K562 (cell line): Measurements from ENCODE around the gene FAT2. TPM values are rescaled to one million over a fixed set of nuclear protein-coding genes. Genes with fewer than 3 reads are reported as not detected.

Experiments
- ATAC-seq: fragments of 200-7000 bp; cut with Tn5 transposase; 3 replicates; pipeline ENCODE4 v1.9.1; 2020; ENCODE audit warnings: moderate library complexity
- BruUV-seq: library from RNA; stranded (reverse); fragments of 400-500 nt; replicated peaks from 2 replicates; lab custom pipeline; 2021; lab: Mats Ljungman, UMichigan
- CTCF ChIA-PET: fragments of 300-600 bp; formaldehyde crosslinking; extraction: SDS; loops from one replicate; lab custom pipeline; 2021; ENCODE audit warnings: low intra/inter-chr PET ratio; lab: Yijun Ruan, JAX
- POLR2A ChIA-PET: fragments of 300-600, 350-650 bp; sonication (Branson Sonifier 250); formaldehyde crosslinking; extraction: SDS; loops from one replicate; lab custom pipeline; 2021; ENCODE audit warnings: antibody characterized with exemption, inconsistent platforms; lab: Yijun Ruan, JAX
- DNase-seq, 4 experiments: peaks; one replicate each; pipeline versions ENCODE4 v3.0.0 to v3.0.0-alpha.2; 2011 to 2018; ENCODE audit warnings: low spot score in 3 of 4, mixed read lengths in 3 of 4; ENCODE audit errors: extremely low read depth in 1 of 4
- FAIRE-seq: peaks from 2 replicates; lab custom pipeline; 2011; peaks lifted over from hg19 to GRCh38; lab: Jason Lieb, UNC
- H2AFZ ChIP-seq: 2 replicates; pipeline ENCODE4 v1.6.0; 2011; ENCODE audit warnings: low read depth, low read length, control low read depth, inconsistent platforms
- H3K27ac ChIP-seq: fragments of 200-600 bp; 3 replicates; pipeline ENCODE4 v1.8.0; 2011; ENCODE audit warnings: low read depth, mild to moderate bottlenecking, control low read depth, inconsistent platforms, low read length, moderate library complexity, mixed read lengths; ENCODE audit errors: extremely low read depth
- H3K27me3 ChIP-seq, 2 experiments: fragments of 300-600 bp in 1 of 2; 2 replicates in 1 of 2; 3 replicates in 1 of 2; pipeline versions ENCODE4 v1.6.0 to v1.8.0; 2011; ENCODE audit warnings: inconsistent platforms in 2 of 2, low read length in 2 of 2, mild to moderate bottlenecking in 1 of 2, mixed read lengths in 1 of 2, moderate library complexity in 1 of 2; ENCODE audit not compliant: control insufficient read depth in 2 of 2, insufficient read depth in 2 of 2
- H3K36me3 ChIP-seq: fragments of 300-600 bp; 3 replicates; pipeline ENCODE4 v1.8.0; 2011; ENCODE audit warnings: mild to moderate bottlenecking, low read length, inconsistent platforms; ENCODE audit not compliant: control insufficient read depth, insufficient read depth
- H3K4me1 ChIP-seq, 2 experiments: fragments of 200-600 bp in 1 of 2; replicated peaks in 1 of 2; 2 replicates in 1 of 2; 3 replicates in 1 of 2; pipeline versions ENCODE4 v1.5.1 to v1.8.0; 2011; ENCODE audit warnings: inconsistent platforms in 2 of 2, low read length in 2 of 2, mild to moderate bottlenecking in 1 of 2, mixed read lengths in 1 of 2, moderate library complexity in 1 of 2; ENCODE audit not compliant: control insufficient read depth in 2 of 2, insufficient read depth in 2 of 2
- H3K4me2 ChIP-seq: 2 replicates; pipeline ENCODE4 v1.6.1; 2011; ENCODE audit warnings: low read length, control low read depth, inconsistent platforms, mixed read lengths; ENCODE audit not compliant: insufficient read depth
- H3K4me3 ChIP-seq: fragments of 200-600 bp; sonication (generic), shearing (Covaris generic); 2 replicates; pipeline ENCODE4 v1.5.1; 2016; ENCODE audit warnings: control low read depth, inconsistent platforms
- H3K79me2 ChIP-seq: fragments of 200-600 bp; 3 replicates; pipeline ENCODE4 v1.8.0; 2011; ENCODE audit warnings: low read length, inconsistent platforms; ENCODE audit not compliant: control insufficient read depth, insufficient read depth
- H3K9ac ChIP-seq, 2 experiments: 2 replicates each; pipeline versions ENCODE4 v1.6.0 to v1.6.1; 2011; ENCODE audit warnings: low read depth in 2 of 2, low read length in 2 of 2, control low read depth in 1 of 2, inconsistent platforms in 1 of 2, mild to moderate bottlenecking in 1 of 2, mixed read lengths in 1 of 2; ENCODE audit not compliant: insufficient read depth in 1 of 2
- H3K9me1 ChIP-seq: one replicate; pipeline ENCODE4 v1.6.0; 2011; ENCODE audit warnings: inconsistent platforms, mild to moderate bottlenecking, low read length, moderate library complexity; ENCODE audit not compliant: control insufficient read depth, insufficient read depth
- H3K9me3 ChIP-seq: replicated peaks from 2 replicates; pipeline ENCODE4 v1.5.1; 2011; ENCODE audit warnings: low read depth, low read length, inconsistent platforms; ENCODE audit not compliant: control insufficient read depth, insufficient read depth
- H4K20me1 ChIP-seq: replicated peaks from 2 replicates; pipeline ENCODE4 v1.6.1; 2011; ENCODE audit warnings: low read length, inconsistent platforms, mixed read lengths; ENCODE audit not compliant: control insufficient read depth, insufficient read depth
- BCL6 ChIP-seq: fragments of 250-450 bp; sonication (Bioruptor Pico); IDR thresholded peaks from 2 replicates; pipeline ENCODE4 v1.4.0; 2020
- CBFA2T2 ChIP-seq: fragments of 450-650 bp; conservative IDR thresholded peaks from 2 replicates; pipeline ENCODE4 v1.6.1; 2017; ENCODE audit warnings: mild to moderate bottlenecking
- CBFA2T3 ChIP-seq: fragments of 450-650 bp; IDR thresholded peaks from 2 replicates; pipeline ENCODE4 v1.6.1; 2017
- CCNT2 ChIP-seq: IDR thresholded peaks from 2 replicates; pipeline ENCODE4 v1.6.1; 2011; ENCODE audit warnings: borderline replicate concordance, low read depth, mild to moderate bottlenecking, moderate library complexity, mixed read lengths, low read length; ENCODE audit not compliant: insufficient read length; ENCODE audit errors: extremely low read depth
- CHCHD3 ChIP-seq: fragments of 250-450 bp; sonication (Bioruptor Pico); IDR thresholded peaks from 2 replicates; pipeline ENCODE4 v2.1.2; 2022; ENCODE audit warnings: mild to moderate bottlenecking
- CUX1 ChIP-seq: fragments of 200-800 bp; sonication (Bioruptor generic); IDR thresholded peaks from 2 replicates; pipeline ENCODE4 v1.6.1; 2016; ENCODE audit warnings: missing genetic modification characterization, missing compliant biosample characterization
- ELF4 ChIP-seq: fragments of 450-650 bp; formaldehyde crosslinking; IDR thresholded peaks from 2 replicates; pipeline ENCODE4 v1.4.0; 2022; ENCODE audit warnings: missing genetic modification characterization
- NBN ChIP-seq: fragments of 450-650 bp; IDR thresholded peaks from 2 replicates; pipeline ENCODE4 v1.6.1; 2016; ENCODE audit warnings: low read depth, mild to moderate bottlenecking
- NCOA4 ChIP-seq: fragments of 450-650 bp; IDR thresholded peaks from 2 replicates; pipeline ENCODE4 v1.6.1; 2018; ENCODE audit warnings: mild to moderate bottlenecking; ENCODE audit not compliant: partially characterized antibody
- RCOR1 ChIP-seq, 2 experiments: IDR thresholded peaks; 2 replicates each; pipeline ENCODE4 v1.6.1; 2012; ENCODE audit warnings: low read depth in 2 of 2, low read length in 2 of 2, borderline replicate concordance in 1 of 2, improper control_type of control experiment in 1 of 2
- SNRNP70 ChIP-seq: fragments of 200-400 bp; formaldehyde crosslinking; optimal IDR thresholded peaks from 2 replicates; pipeline ENCODE3; 2017; ENCODE audit warnings: low read depth, low read length
- WHSC1 ChIP-seq: IDR thresholded peaks from one replicate; pipeline ENCODE4 v1.6.1; 2012; ENCODE audit warnings: low read length, control low read depth, inconsistent platforms
- ZEB2 ChIP-seq: fragments of 450-650 bp; IDR thresholded peaks from 2 replicates; pipeline ENCODE4 v1.6.1; 2016
- ZNF277 ChIP-seq: fragments of 250-450 bp; sonication (Bioruptor Pico); IDR thresholded peaks from 2 replicates; pipeline ENCODE4 v1.8.0; 2022; ENCODE audit warnings: inconsistent platforms, mild to moderate bottlenecking, moderate library complexity, borderline replicate concordance
- ZNF512 ChIP-seq: IDR thresholded peaks from 2 replicates; pipeline ENCODE4 v1.6.1; 2016; ENCODE audit warnings: missing genetic modification characterization, missing compliant biosample characterization
- ZNF77 ChIP-seq: fragments of 250-450 bp; sonication (Bioruptor Pico); IDR thresholded peaks from 2 replicates; pipeline ENCODE4 v1.5.0; 2020
- WGBS: fragments of 100-300 bp; shearing (Covaris generic); methylation state at CpG from one replicate; pipeline ENCODE4 v1.1.6; 2016; ENCODE audit warnings: low coverage, mixed read lengths; ENCODE audit not compliant: insufficient coverage; ENCODE audit errors: missing lambda C conversion rate; 5-methylcytosine and 5-hydroxymethylcytosine counted together
- in situ Hi-C: fragments of 300-500 bp; cut with MboI; formaldehyde crosslinking; loops from 4 replicates; pipeline ENCODE4 v1.15.0; 2018; ENCODE audit warnings: inconsistent platforms, mixed read lengths
- intact Hi-C: fragments of 100-400 bp; cut with micrococcal nuclease; formaldehyde crosslinking; loops from 2 replicates; pipeline ENCODE4 v1.14.2; 2022
- polyA plus RNA-seq, 8 experiments: library from polyadenylated mRNA; depleted of rRNA in 4 of 8; stranded (reverse) in 5 of 8; unstranded in 3 of 8; fragments of >200 nt; fragmentation: Nextera tagmentation in 2 of 8; fragmentation: Illumina TruSeq in 1 of 8; extraction: Ambion mirVana in 2 of 8; extraction: Trizol in 1 of 8; gene quantifications; 2 replicates each; pipeline versions ENCODE4 v1.2.1 to v1.2.3, GENCODE V29; 2011 to 2014; ENCODE audit warnings: inconsistent platforms in 1 of 8, missing spikeins in 1 of 8
- total RNA-seq, 7 experiments: library from RNA; depleted of rRNA in 6 of 7; stranded (reverse); fragments of >200 nt in 6 of 7; fragmentation: Illumina TruSeq in 2 of 7; extraction: Trizol in 2 of 7; gene quantifications; 2 replicates each; pipeline versions ENCODE4 v1.2.1 to v1.2.3, GENCODE V29; 2011 to 2021; ENCODE audit warnings: low replicate concordance in 1 of 7

The FAT2 gene
- total and polyA plus RNA-seq, 9 of the 15 experiments (the other 6 are each of a cell fraction or from before 2014, with no cell fraction given): not detected

- no peak for TF ChIP-seq NCOA4
- no peak for TF ChIP-seq CBFA2T2
- no peak for TF ChIP-seq BCL6 (CRISPR knock-in tag)
- no peak for TF ChIP-seq RCOR1 (IDR thresholded peaks at IDR 0.05; ENCODE audit: borderline replicate concordance in 1 of 2, low read depth in 2 of 2, low read length in 2 of 2)
- no peak for TF ChIP-seq NBN
- TF ChIP-seq, all 486 proteins: peak for 0
Measured at GRCh38 chr5:151598984-151599383, 7.9 kb upstream of the FAT2 start (continued).

GRCh38 chr5:151598549-151598948, 7.4 kb upstream of the FAT2 start:
- ChIA-PET POLR2A (interaction anchor here (0.6 kb wide), 1 partner anchor 12 kb away, joined by 3 read pairs; no protein-coding TSS in a partner anchor), CTCF (no interaction called here)
- no peaks in the 10 kb centered on the region; a peak in 1 of 5 replicates for H3K4me1 ChIP-seq
- no peaks in the 10 kb centered on the region for H4K20me1 ChIP-seq
- BruUV-seq: no TSS peak
- no peaks in the 10 kb centered on the region for H3K36me3 ChIP-seq
- in situ Hi-C loops (no loop called here), intact Hi-C loops (no loop called here)
- no peak overlapping the region for H2AFZ ChIP-seq
- no peak overlapping the region for H3K4me2 ChIP-seq
- DNase-seq (no peak), FAIRE-seq (no peak), ATAC-seq (no peak)
- WGBS: 8% methylated on average over 1 of the region's 1 CpG
- no peak overlapping the region for H3K27ac ChIP-seq
- no peaks in the 10 kb centered on the region for H3K79me2 ChIP-seq
- no peaks in the 10 kb centered on the region for H3K9me3 ChIP-seq
- H3K9ac ChIP-seq: no peak overlapping the region
- peaks cover 5 to 28% of the 10 kb centered on the region in 2 experiments; a peak in 4 of 5 replicates for H3K27me3 ChIP-seq
- H3K9me1 ChIP-seq: no peaks in the 10 kb centered on the region
- H3K4me3 ChIP-seq: no peak overlapping the region
- TF ChIP-seq SNRNP70 (no peak), ELF4 (no peak), CCNT2 (no peak), CUX1 (no peak), ZNF277 (CRISPR knock-in tag) (no peak), ZNF512 (tag) (no peak), CHCHD3 (no peak), WHSC1 (no peak), ZEB2 (no peak), ZNF77 (no peak), CBFA2T3 (no peak)
